ENCODE measurements around the gene CASP9. TPM values are rescaled to one million over a fixed set of nuclear protein-coding genes. Genes with fewer than 3 reads are reported as not detected.
"Not testable (repeated sequence)": the region's sequence is repeated elsewhere in the genome, so short reads cannot be mapped to it uniquely, and the experiment has no call there.

CASP9 gene
- total RNA-seq, 1 experiment from 2014 or later = 15.9 TPM

GRCh38 chr1:15515022-15515663 lies 8.9 kb downstream of the CASP9 start:
- no peak overlapping the region for H3K27ac ChIP-seq (ENCODE audit: insufficient read length, low read depth, low read length)
- no peaks in the 10 kb centered on the region for H3K23me2 ChIP-seq (ENCODE audit: insufficient read length, low read depth, low read length, poor library complexity, severe bottlenecking)
- no peak overlapping the region for H3K14ac ChIP-seq (ENCODE audit: insufficient read depth, low read length)
- no peak overlapping the region for H3K4me2 ChIP-seq (ENCODE audit: insufficient read depth, insufficient read length, low read length)
- no peak overlapping the region for H2AK5ac ChIP-seq (ENCODE audit: insufficient read length, low read length)
- no peak overlapping the region for H4K8ac ChIP-seq (replicated peaks; ENCODE audit: insufficient read length, low read depth, low read length)
- Mint-ChIP-seq H3K4me1 (peaks cover 11 to 20% of the 10 kb centered on the region in 2 experiments), H3K36me3 (ENCODE audit: insufficient read depth in 1 of 3, low read depth in 3 of 3) (peaks cover 15 to 48% (median 22%) of the 10 kb centered on the region in 3 experiments; a peak in 6 of 7 replicates), H3K27ac (no peak overlapping the region; a peak in 1 of 7 replicates), H3K9me3 (no peaks in the 10 kb centered on the region), H3K27me3 (ENCODE audit: low read depth) (no peaks in the 10 kb centered on the region), H3K4me3 (no peak overlapping the region)
- no peaks in the 10 kb centered on the region for H4K20me1 ChIP-seq (ENCODE audit: control insufficient read depth, insufficient read depth, insufficient read length)
- no peaks in the 10 kb centered on the region for H3K79me1 ChIP-seq (ENCODE audit: insufficient read depth, low read depth, low read length, poor library complexity, severe bottlenecking)
- no peak overlapping the region for H4K5ac ChIP-seq (ENCODE audit: insufficient read length, low read depth, low read length)
- no peak overlapping the region for H3K18ac ChIP-seq (ENCODE audit: insufficient read length, low read depth, low read length)
- no peak overlapping the region for H3K9ac ChIP-seq (ENCODE audit: extremely low read depth, insufficient read length, low read length)
- no peaks in the 10 kb centered on the region for H3K79me2 ChIP-seq (ENCODE audit: insufficient read depth, low read length)
- no peak overlapping the region for H2BK120ac ChIP-seq (ENCODE audit: low read depth, low read length, poor library complexity, severe bottlenecking)
- no peak overlapping the region for H3T11ph ChIP-seq (ENCODE audit: low read length)
- no peak overlapping the region for H2AFZ ChIP-seq (ENCODE audit: low read length)
- no peak overlapping the region for H3K23ac ChIP-seq (ENCODE audit: insufficient read length, low read depth, low read length)
- H3K4me1 ChIP-seq (ENCODE audit: insufficient read depth, low read length) = peaks cover 2% of the 10 kb centered on the region; the same call in 1 of the 2 replicates
- no CpG with 5 or more reads among the region's 2 CpGs for WGBS (ENCODE audit: extremely low coverage, insufficient read length, low lambda C conversion rate)
- H2BK20ac ChIP-seq (ENCODE audit: low read depth, low read length, poor library complexity, severe bottlenecking) = no peak overlapping the region
- H3K4ac ChIP-seq (ENCODE audit: low read depth, low read length) = no peak overlapping the region
- no peaks in the 10 kb centered on the region for H3K27me3 ChIP-seq (ENCODE audit: insufficient read depth, low read length)
- no peak overlapping the region for H4K91ac ChIP-seq (ENCODE audit: insufficient read length, low read depth, low read length)
- no peak for TF ChIP-seq CTCF (conservative IDR thresholded peaks at IDR 0.05)
- H2BK12ac ChIP-seq (ENCODE audit: insufficient read length, low read depth, low read length) = no peak overlapping the region
- H3K56ac ChIP-seq (ENCODE audit: insufficient read length, low read depth, low read length) = no peak overlapping the region
- H2BK5ac ChIP-seq (ENCODE audit: insufficient read length, low read length) = no peak overlapping the region
- DNase-seq = no peak
- no peak overlapping the region for H2BK15ac ChIP-seq (ENCODE audit: low read depth, low read length)
- H3K9me3 ChIP-seq (ENCODE audit: control insufficient read depth, low read depth, low read length) = no peaks in the 10 kb centered on the region

GRCh38 chr1:15514557-15514956 lies 9.5 kb downstream of the CASP9 start:
- H3K79me1 ChIP-seq (ENCODE audit: insufficient read depth, low read depth, low read length, poor library complexity, severe bottlenecking); H3K9me3 ChIP-seq (ENCODE audit: control insufficient read depth, low read depth, low read length); H3K14ac ChIP-seq (ENCODE audit: insufficient read depth, low read length); H3K9me3 Mint-ChIP-seq; H3K18ac ChIP-seq (ENCODE audit: insufficient read length, low read depth, low read length); H3K27ac Mint-ChIP-seq; H2BK5ac ChIP-seq (ENCODE audit: insufficient read length, low read length); H4K91ac ChIP-seq (ENCODE audit: insufficient read length, low read depth, low read length); H3K4me1 ChIP-seq (ENCODE audit: insufficient read depth, low read length); H4K8ac ChIP-seq (replicated peaks; ENCODE audit: insufficient read length, low read depth, low read length); H2BK120ac ChIP-seq (ENCODE audit: low read depth, low read length, poor library complexity, severe bottlenecking); H2BK15ac ChIP-seq (ENCODE audit: low read depth, low read length); H3K56ac ChIP-seq (ENCODE audit: insufficient read length, low read depth, low read length); DNase-seq; H3K27ac ChIP-seq (ENCODE audit: insufficient read length, low read depth, low read length); H3K23me2 ChIP-seq (ENCODE audit: insufficient read length, low read depth, low read length, poor library complexity, severe bottlenecking); H3K79me2 ChIP-seq (ENCODE audit: insufficient read depth, low read length); H3K4me3 Mint-ChIP-seq; H2BK12ac ChIP-seq (ENCODE audit: insufficient read length, low read depth, low read length); H4K20me1 ChIP-seq (ENCODE audit: control insufficient read depth, insufficient read depth, insufficient read length); H3K23ac ChIP-seq (ENCODE audit: insufficient read length, low read depth, low read length); H2AFZ ChIP-seq (ENCODE audit: low read length); H3K4ac ChIP-seq (ENCODE audit: low read depth, low read length); H3K27me3 ChIP-seq (ENCODE audit: insufficient read depth, low read length); H4K5ac ChIP-seq (ENCODE audit: insufficient read length, low read depth, low read length); H2BK20ac ChIP-seq (ENCODE audit: low read depth, low read length, poor library complexity, severe bottlenecking); H2AK5ac ChIP-seq (ENCODE audit: insufficient read length, low read length); H3T11ph ChIP-seq (ENCODE audit: low read length); H3K4me2 ChIP-seq (ENCODE audit: insufficient read depth, insufficient read length, low read length); H3K27me3 Mint-ChIP-seq (ENCODE audit: low read depth); H3K9ac ChIP-seq (ENCODE audit: extremely low read depth, insufficient read length, low read length): not testable (repeated sequence)
- no CpG with 5 or more reads among the region's 5 CpGs for WGBS (ENCODE audit: extremely low coverage, insufficient read length, low lambda C conversion rate)
- peaks cover 15 to 47% (median 22%) of the 10 kb centered on the region in 3 experiments; a peak in 6 of 7 replicates for H3K36me3 Mint-ChIP-seq (ENCODE audit: insufficient read depth in 1 of 3, low read depth in 3 of 3)
- peaks cover 13 to 24% of the 10 kb centered on the region in 2 experiments for H3K4me1 Mint-ChIP-seq
